Measurements from ENCODE around the gene HNF1A. TPM values are rescaled to one million over a fixed set of nuclear protein-coding genes. Genes with fewer than 3 reads are reported as not detected.
A peak's percentile ranks its signal among the peaks of the same experiment; 100 is the strongest.

HNF1A gene
- total and polyA plus RNA-seq, 2 of the 13 experiments (the other 11 are each of a cell fraction or from before 2014, with no cell fraction given): 13.4 to 34.7 TPM

DNA sequence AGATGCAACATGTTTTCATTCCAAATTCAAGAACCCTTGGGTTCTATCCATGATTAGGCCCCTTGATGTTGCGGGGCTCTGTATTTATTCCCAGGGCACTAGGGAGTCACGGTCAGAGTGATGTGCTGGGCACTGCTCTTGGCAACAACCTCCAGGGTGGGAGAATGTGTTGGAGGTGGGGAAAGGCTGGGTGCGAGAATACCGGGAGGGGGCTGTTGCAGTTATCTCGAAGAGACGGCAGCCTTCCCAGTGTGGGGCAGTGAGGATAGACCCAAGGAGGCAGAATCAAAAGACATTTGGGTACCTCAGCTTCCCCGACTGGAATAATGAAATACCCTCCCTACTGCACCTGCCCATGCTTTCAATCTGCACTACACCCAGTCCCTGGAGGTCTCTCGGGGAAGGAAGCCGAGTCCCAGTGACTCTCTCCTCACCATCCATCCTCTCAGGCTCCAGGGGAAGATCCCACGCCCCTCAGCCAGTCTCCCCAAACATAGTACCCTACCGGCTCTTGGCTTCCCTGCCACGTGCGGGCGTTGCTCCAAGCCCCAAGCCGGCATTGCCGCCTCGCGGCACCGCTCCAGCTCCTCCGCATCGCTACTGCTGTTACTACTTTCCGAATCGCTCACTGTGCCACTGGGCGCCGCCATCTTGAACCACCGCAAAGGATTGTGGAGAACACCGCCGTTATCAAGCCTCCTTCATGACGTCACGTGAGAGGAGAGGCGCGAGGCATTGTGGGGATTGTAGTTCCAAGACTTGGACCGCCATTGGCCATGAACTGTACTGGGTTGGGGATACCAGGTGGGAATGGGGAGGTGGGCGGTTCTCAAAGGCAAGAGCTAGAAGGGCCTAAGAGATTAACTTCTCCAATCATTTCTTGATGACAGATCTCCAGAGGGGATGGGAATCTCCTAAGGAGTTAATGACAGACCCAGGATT is 37.8 kb downstream of the HNF1A start, which contains the start of gene C12orf43 (continued):
- TF ChIP-seq SNAPC4 (CRISPR knock-in tag; IDR thresholded peaks at IDR 0.05) (no peak), TBX2 (CRISPR knock-in tag; IDR thresholded peaks at IDR 0.05; ENCODE audit: borderline replicate concordance) (no peak), USF2 (IDR thresholded peaks at IDR 0.05; ENCODE audit: low read depth, low read length) (no peak; the same call in 1 of the 2 replicates), USF2 (CRISPR knock-in tag; IDR thresholded peaks at IDR 0.05; ENCODE audit: borderline replicate concordance) (peak; percentile 55; the same call in 1 of the 2 replicates), KDM1A (CRISPR knock-in tag; IDR thresholded peaks at IDR 0.05) (no peak), GMEB2 (CRISPR knock-in tag; IDR thresholded peaks at IDR 0.05; ENCODE audit: low read depth) (0 out of 2 replicates have a peak, but pooled peaks have one; percentile 47), ZNF562 (CRISPR knock-in tag; IDR thresholded peaks at IDR 0.05; ENCODE audit: borderline replicate concordance) (no peak), NFKB2 (CRISPR knock-in tag; IDR thresholded peaks at IDR 0.05; ENCODE audit: borderline replicate concordance) (no peak; the same call in 1 of the 2 replicates), NONO (IDR thresholded peaks at IDR 0.05) (no peak), NONO (CRISPR knock-in tag; conservative IDR thresholded peaks at IDR 0.05) (peak; percentile 94), NAIF1 (CRISPR knock-in tag; IDR thresholded peaks at IDR 0.05; ENCODE audit: borderline replicate concordance) (no peak), RAD21 (CRISPR knock-in tag; IDR thresholded peaks at IDR 0.05) (no peak; the same call in 1 of the 2 replicates), ZNF878 (CRISPR knock-in tag; IDR thresholded peaks at IDR 0.05) (no peak), NFE2L2 (IDR thresholded peaks at IDR 0.05; ENCODE audit: low read length) (no peak), SNRNP70 (IDR thresholded peaks at IDR 0.05; ENCODE audit: low read depth, low read length) (no peak), RBAK (CRISPR knock-in tag; IDR thresholded peaks at IDR 0.05) (no peak), CAMTA2 (CRISPR knock-in tag; IDR thresholded peaks at IDR 0.05; ENCODE audit: borderline replicate concordance) (no peak), NR2F1 (CRISPR knock-in tag; IDR thresholded peaks at IDR 0.05) (no peak), RFX1 (IDR thresholded peaks at IDR 0.05) (no peak), KLF11 (CRISPR knock-in tag; IDR thresholded peaks at IDR 0.05) (0 out of 2 replicates have a peak, but pooled peaks have one; percentile 66)

Data from HepG2 (cell line).